Natural killer cell (primary cell): ENCODE measurements around the gene EEF1A1. TPM values are rescaled to one million over a fixed set of nuclear protein-coding genes. Genes with fewer than 3 reads are reported as not detected.
A peak's percentile ranks its signal among the peaks of the same experiment; 100 is the strongest.
"Not testable (repeated sequence)": the region's sequence is repeated elsewhere in the genome, so short reads cannot be mapped to it uniquely, and the experiment has no call there.

Experiments used
- ATAC-seq, 3 donors: fragments of 150-1000 bp in 2 of 3; fragments of 200-7000 bp in 1 of 3; cut with Tn5 transposase; 1 replicate in 1 of 3; 2 replicates in 2 of 3; pipeline ENCODE4 v1.10.0; 2021; ENCODE audit warnings: mild to moderate bottlenecking in 2 of 3, moderate library complexity in 2 of 3
- DNase-seq, 2 donors: peaks; one replicate each; pipeline versions ENCODE4 v3.0.0 to v3.0.0-alpha.2; 2013 to 2021; ENCODE audit warnings: mixed read lengths in 1 of 2
- H3K27ac ChIP-seq: one replicate; pipeline ENCODE4 v1.5.1; 2013; ENCODE audit warnings: mild to moderate bottlenecking, low read length
- H3K27me3 ChIP-seq: one replicate; pipeline ENCODE4 v1.6.1; 2013; ENCODE audit warnings: low read length; ENCODE audit not compliant: control insufficient read depth, insufficient read depth
- H3K36me3 ChIP-seq: one replicate; pipeline ENCODE4 v1.6.1; 2013; ENCODE audit warnings: low read length; ENCODE audit not compliant: control insufficient read depth, insufficient read depth
- H3K4me1 ChIP-seq: one replicate; pipeline ENCODE4 v1.6.1; 2013; ENCODE audit warnings: low read length; ENCODE audit not compliant: control insufficient read depth, insufficient read depth
- H3K4me3 ChIP-seq: one replicate; pipeline ENCODE4 v1.5.1; 2013; ENCODE audit warnings: low read length
- H3K9me3 ChIP-seq: one replicate; pipeline ENCODE4 v1.6.1; 2013; ENCODE audit warnings: low read length; ENCODE audit not compliant: control insufficient read depth, insufficient read depth
- H3K27ac Mint-ChIP-seq, 2 donors: one replicate each; pipeline ENCODE4 v1.8.0; 2022; ENCODE audit warnings: mild to moderate bottlenecking in 2 of 2, mixed read lengths in 2 of 2, moderate library complexity in 1 of 2
- H3K27me3 Mint-ChIP-seq, 2 donors: one replicate each; pipeline ENCODE4 v1.8.0; 2022; ENCODE audit warnings: low read depth in 2 of 2, mixed read lengths in 2 of 2
- H3K36me3 Mint-ChIP-seq: one replicate; pipeline ENCODE4 v1.8.0; 2022; ENCODE audit warnings: mixed read lengths
- H3K4me1 Mint-ChIP-seq, 2 donors: one replicate each; pipeline ENCODE4 v1.8.0; 2022; ENCODE audit warnings: mixed read lengths in 2 of 2
- H3K4me3 Mint-ChIP-seq: one replicate; pipeline ENCODE4 v1.8.0; 2022; ENCODE audit warnings: mild to moderate bottlenecking, moderate library complexity, mixed read lengths
- H3K9me3 Mint-ChIP-seq, 2 donors: one replicate each; pipeline ENCODE4 v1.8.0; 2022; ENCODE audit warnings: mixed read lengths in 2 of 2
- CTCF ChIP-seq: fragments of 200-600 bp; IDR thresholded peaks from one replicate; pipeline ENCODE4 v1.8.0; 2022; ENCODE audit warnings: antibody characterized with exemption
- WGBS: methylation state at CpG from one replicate; pipeline ENCODE4 v1.1.7; 2013; ENCODE audit warnings: missing lambda C conversion rate; ENCODE audit not compliant: insufficient coverage; 5-methylcytosine and 5-hydroxymethylcytosine counted together
- intact Hi-C: fragments of 100-400 bp; cut with micrococcal nuclease; formaldehyde crosslinking; loops from one replicate; pipeline ENCODE4 v1.14.2; 2022
- total RNA-seq, 4 donors: library from RNA; stranded (reverse); fragments of 120-200 nt in 1 of 4; gene quantifications; one replicate each; pipeline versions ENCODE4 v1.2.3 to v1.2.4, GENCODE V29; 2013 to 2022

The EEF1A1 gene
- total RNA-seq, 3 donors from 2014 or later (not counting 1 experiment from before 2014, with no cell fraction given), result 6,475 to 7,348 (median 7,348) TPM

GRCh38 chr6:73560853-73561407, 40.1 kb upstream of the EEF1A1 start:
- Mint-ChIP-seq H3K27me3 (no peaks in the 10 kb centered on the region), H3K36me3 (no peaks in the 10 kb centered on the region), H3K4me1 (peaks cover 0 to 5% of the 10 kb centered on the region in 2 donors), H3K27ac (no peak overlapping the region), H3K4me3 (no peak overlapping the region), H3K9me3 (no peaks in the 10 kb centered on the region)
- H3K27ac ChIP-seq, result no peak overlapping the region
- no peak overlapping the region for H3K4me3 ChIP-seq
- no peaks in the 10 kb centered on the region for H3K4me1 ChIP-seq
- 88% methylated on average over 9 of the region's 9 CpGs for WGBS
- TF ChIP-seq CTCF, result no peak
- intact Hi-C loops, result no loop called here
- ATAC-seq (no peak), DNase-seq (no peak)
- no peaks in the 10 kb centered on the region for H3K9me3 ChIP-seq
- no peaks in the 10 kb centered on the region for H3K36me3 ChIP-seq
- no peaks in the 10 kb centered on the region for H3K27me3 ChIP-seq

- Mint-ChIP-seq H3K4me3 (no peak overlapping the region), H3K4me1 (peaks cover 0 to 5% of the 10 kb centered on the region in 2 donors), H3K36me3 (no peaks in the 10 kb centered on the region), H3K27me3 (no peaks in the 10 kb centered on the region), H3K9me3 (no peaks in the 10 kb centered on the region), H3K27ac (no peak overlapping the region)
- ATAC-seq, result no peak
- Histone ChIP-seq H3K27ac (no peak overlapping the region), H3K36me3 (no peaks in the 10 kb centered on the region), H3K4me1 (no peaks in the 10 kb centered on the region), H3K4me3 (no peak overlapping the region), H3K27me3 (no peaks in the 10 kb centered on the region), H3K9me3 (no peaks in the 10 kb centered on the region)
- 81% methylated on average over 8 of the region's 8 CpGs for WGBS
- intact Hi-C loops, result no loop called here
- no peak for TF ChIP-seq CTCF
- DNase-seq, result no peak
These were observed 39.4 kb upstream of the EEF1A1 start for GRCh38 chr6:73560182-73560732.

GRCh38 chr6:73559399-73559794, 38.6 kb upstream of the EEF1A1 start:
- ATAC-seq, H3K9me3 ChIP-seq, H3K4me1 ChIP-seq, H3K27ac ChIP-seq, H3K9me3 Mint-ChIP-seq, DNase-seq, intact Hi-C loops, H3K27me3 ChIP-seq, H3K36me3 Mint-ChIP-seq, H3K4me3 ChIP-seq, H3K4me3 Mint-ChIP-seq, H3K4me1 Mint-ChIP-seq, H3K36me3 ChIP-seq, H3K27me3 Mint-ChIP-seq: not testable (repeated sequence)
- 99% methylated on average over 11 of the region's 12 CpGs for WGBS
- H3K27ac Mint-ChIP-seq, result peak overlapping the region in 1 of 2 donors; percentile 18

- no peaks in the 10 kb centered on the region for H3K36me3 ChIP-seq
- 80% methylated on average over 4 of the region's 4 CpGs for WGBS
- H3K27ac ChIP-seq, result no peak overlapping the region
- H3K27me3 ChIP-seq, result no peaks in the 10 kb centered on the region
- Mint-ChIP-seq H3K27me3 (no peaks in the 10 kb centered on the region), H3K4me3 (no peak overlapping the region), H3K27ac (peak overlapping the region in 1 of 2 donors; percentile 18), H3K9me3 (no peaks in the 10 kb centered on the region), H3K4me1 (no peaks in the 10 kb centered on the region), H3K36me3 (no peaks in the 10 kb centered on the region)
- intact Hi-C loops, result no loop called here
- ATAC-seq (no peak), DNase-seq (no peak)
- H3K4me3 ChIP-seq, result no peak overlapping the region
- no peak for TF ChIP-seq CTCF
- no peaks in the 10 kb centered on the region for H3K9me3 ChIP-seq
- H3K4me1 ChIP-seq, result no peaks in the 10 kb centered on the region
These were observed 38.0 kb upstream of the EEF1A1 start for GRCh38 chr6:73558624-73559398.
